K562 (cell line): Measurements from ENCODE around the gene DGUOK. TPM values are rescaled to one million over a fixed set of nuclear protein-coding genes. Genes with fewer than 3 reads are reported as not detected.

ENCODE experiments used
- polyA plus RNA-seq, 8 experiments: library from polyadenylated mRNA; depleted of rRNA in 4 of 8; stranded (reverse) in 5 of 8; unstranded in 3 of 8; fragments of >200 nt; fragmentation: Nextera tagmentation in 2 of 8; fragmentation: Illumina TruSeq in 1 of 8; extraction: Ambion mirVana in 2 of 8; extraction: Trizol in 1 of 8; gene quantifications; 2 replicates each; pipeline versions ENCODE4 v1.2.1 to v1.2.3, GENCODE V29; 2011 to 2014; ENCODE audit warnings: inconsistent platforms in 1 of 8, missing spikeins in 1 of 8
- small RNA-seq: library from RNA; depleted of rRNA; stranded (forward); fragments of <200 nt; gene quantifications from one replicate; pipeline ENCODE3, GENCODE V24; 2014
- total RNA-seq, 7 experiments: library from RNA; depleted of rRNA in 6 of 7; stranded (reverse); fragments of >200 nt in 6 of 7; fragmentation: Illumina TruSeq in 2 of 7; extraction: Trizol in 2 of 7; gene quantifications; 2 replicates each; pipeline versions ENCODE4 v1.2.1 to v1.2.3, GENCODE V29; 2011 to 2021; ENCODE audit warnings: low replicate concordance in 1 of 7

The DGUOK gene
- total and polyA plus RNA-seq, 9 of the 15 experiments (the other 6 are each of a cell fraction or from before 2014, with no cell fraction given), result 67.0 to 288 (median 126) TPM

Small RNA genes lying within 50 kb of the gene (small RNA-seq; reads per million reads assigned to genes)
- gene AC110801.1 (not detected), gene RNA5SP97 (not detected)

Other genes with a start within 250 kb of the DGUOK start
- 45.4 and 58.4 TPM in 2 replicates for gene TPRKB, start 189.5 kb upstream of the DGUOK start, total RNA-seq (2014; rRNA removed)
- gene TPRKB, start 189.5 kb upstream of the DGUOK start, total RNA-seq (2014; rRNA removed; fragmentation: Illumina TruSeq; extraction: Trizol), result 139 and 156 TPM in 2 replicates
- gene TPRKB, start 189.5 kb upstream of the DGUOK start, total RNA-seq (2015; rRNA removed; fragmentation: Illumina TruSeq; extraction: Trizol), result 127 and 144 TPM in 2 replicates
- 55.5 and 55.6 TPM in 2 replicates for gene TPRKB, start 189.5 kb upstream of the DGUOK start, total RNA-seq (2021)
- 50.8 and 109 TPM in 2 replicates for gene TPRKB, start 189.5 kb upstream of the DGUOK start, polyA plus RNA-seq (2011; rRNA removed)
- gene TPRKB, start 189.5 kb upstream of the DGUOK start, polyA plus RNA-seq (2014; fragmentation: Illumina TruSeq; extraction: Trizol), result 110 and 111 TPM in 2 replicates
- gene TPRKB, start 189.5 kb upstream of the DGUOK start, polyA plus RNA-seq (2014; fragmentation: Nextera tagmentation; extraction: Ambion mirVana), result 100 to 1,000 TPM; 193 to 250 TPM
- gene TPRKB, start 189.5 kb upstream of the DGUOK start, polyA plus RNA-seq (2014; rRNA removed), result 112 and 134 TPM in 2 replicates
- 23.6 and 33.1 TPM in 2 replicates for gene DUSP11, start 146.8 kb upstream of the DGUOK start, total RNA-seq (2014; rRNA removed)
- 26.1 and 29.8 TPM in 2 replicates for gene DUSP11, start 146.8 kb upstream of the DGUOK start, total RNA-seq (2014; rRNA removed; fragmentation: Illumina TruSeq; extraction: Trizol)
- gene DUSP11, start 146.8 kb upstream of the DGUOK start, total RNA-seq (2015; rRNA removed; fragmentation: Illumina TruSeq; extraction: Trizol), result 26.7 and 29.3 TPM in 2 replicates
- gene DUSP11, start 146.8 kb upstream of the DGUOK start, total RNA-seq (2021), result 20.7 and 21.0 TPM in 2 replicates
- 16.9 and 37.0 TPM in 2 replicates for gene DUSP11, start 146.8 kb upstream of the DGUOK start, polyA plus RNA-seq (2011; rRNA removed)
- gene DUSP11, start 146.8 kb upstream of the DGUOK start, polyA plus RNA-seq (2014; fragmentation: Illumina TruSeq; extraction: Trizol), result 31.7 and 36.7 TPM in 2 replicates
- 10 to 100 TPM; 67.7 to 79.8 TPM for gene DUSP11, start 146.8 kb upstream of the DGUOK start, polyA plus RNA-seq (2014; fragmentation: Nextera tagmentation; extraction: Ambion mirVana)
- 28.4 and 31.9 TPM in 2 replicates for gene DUSP11, start 146.8 kb upstream of the DGUOK start, polyA plus RNA-seq (2014; rRNA removed)
- gene C2orf78, start 142.7 kb upstream of the DGUOK start, total RNA-seq (2014; rRNA removed), result 0.12 and 0.14 TPM in 2 replicates
- 0.07 and 0.16 TPM in 2 replicates for gene C2orf78, start 142.7 kb upstream of the DGUOK start, total RNA-seq (2014; rRNA removed; fragmentation: Illumina TruSeq; extraction: Trizol)
- 0.04 and 0.08 TPM in 2 replicates for gene C2orf78, start 142.7 kb upstream of the DGUOK start, total RNA-seq (2015; rRNA removed; fragmentation: Illumina TruSeq; extraction: Trizol)
- gene C2orf78, start 142.7 kb upstream of the DGUOK start, total RNA-seq (2021), result 0.18 and 0.22 TPM in 2 replicates
- gene C2orf78, start 142.7 kb upstream of the DGUOK start, polyA plus RNA-seq (2011; rRNA removed), result 0.04 and 0.25 TPM in 2 replicates
- gene C2orf78, start 142.7 kb upstream of the DGUOK start, polyA plus RNA-seq (2014; fragmentation: Illumina TruSeq; extraction: Trizol), result 0.28 and 0.37 TPM in 2 replicates
- gene C2orf78, start 142.7 kb upstream of the DGUOK start, polyA plus RNA-seq (2014; fragmentation: Nextera tagmentation; extraction: Ambion mirVana), result under 1 TPM; 0.14 to 0.20 TPM
- 0.27 and 0.45 TPM in 2 replicates for gene C2orf78, start 142.7 kb upstream of the DGUOK start, polyA plus RNA-seq (2014; rRNA removed)
- gene STAMBP, start 97.9 kb upstream of the DGUOK start, total RNA-seq (2014; rRNA removed), result 28.9 and 36.9 TPM in 2 replicates
- gene STAMBP, start 97.9 kb upstream of the DGUOK start, total RNA-seq (2014; rRNA removed; fragmentation: Illumina TruSeq; extraction: Trizol), result 48.4 and 51.0 TPM in 2 replicates
- 36.3 and 39.7 TPM in 2 replicates for gene STAMBP, start 97.9 kb upstream of the DGUOK start, total RNA-seq (2015; rRNA removed; fragmentation: Illumina TruSeq; extraction: Trizol)
- gene STAMBP, start 97.9 kb upstream of the DGUOK start, total RNA-seq (2021), result 41.1 and 44.6 TPM in 2 replicates
- gene STAMBP, start 97.9 kb upstream of the DGUOK start, polyA plus RNA-seq (2011; rRNA removed), result 31.8 and 57.4 TPM in 2 replicates
- gene STAMBP, start 97.9 kb upstream of the DGUOK start, polyA plus RNA-seq (2014; fragmentation: Illumina TruSeq; extraction: Trizol), result 59.0 and 68.1 TPM in 2 replicates
- 10 to 100 TPM; 50.1 to 75.2 TPM for gene STAMBP, start 97.9 kb upstream of the DGUOK start, polyA plus RNA-seq (2014; fragmentation: Nextera tagmentation; extraction: Ambion mirVana)
- gene STAMBP, start 97.9 kb upstream of the DGUOK start, polyA plus RNA-seq (2014; rRNA removed), result 48.8 and 51.4 TPM in 2 replicates
- not detected in 2 replicates for gene ACTG2, start 33.9 kb upstream of the DGUOK start, total RNA-seq (2014; rRNA removed)
- gene ACTG2, start 33.9 kb upstream of the DGUOK start, total RNA-seq (2014; rRNA removed; fragmentation: Illumina TruSeq; extraction: Trizol), result not detected in 2 replicates
- gene ACTG2, start 33.9 kb upstream of the DGUOK start, total RNA-seq (2015; rRNA removed; fragmentation: Illumina TruSeq; extraction: Trizol), result not detected in 2 replicates
- gene ACTG2, start 33.9 kb upstream of the DGUOK start, total RNA-seq (2021), result 0.60 and 0.67 TPM in 2 replicates
- not detected in 2 replicates for gene ACTG2, start 33.9 kb upstream of the DGUOK start, polyA plus RNA-seq (2011; rRNA removed)
- gene ACTG2, start 33.9 kb upstream of the DGUOK start, polyA plus RNA-seq (2014; fragmentation: Illumina TruSeq; extraction: Trizol), result not detected in 2 replicates
- under 1 TPM in 1 of 2 experiments, not detected in 1; 0.06 TPM for gene ACTG2, start 33.9 kb upstream of the DGUOK start, polyA plus RNA-seq (2014; fragmentation: Nextera tagmentation; extraction: Ambion mirVana)
- gene ACTG2, start 33.9 kb upstream of the DGUOK start, polyA plus RNA-seq (2014; rRNA removed), result not detected in 2 replicates
- gene TET3, start 58.0 kb downstream of the DGUOK start, total RNA-seq (2014; rRNA removed), result 4.9 and 7.1 TPM in 2 replicates
- gene TET3, start 58.0 kb downstream of the DGUOK start, total RNA-seq (2014; rRNA removed; fragmentation: Illumina TruSeq; extraction: Trizol), result 5.4 and 5.6 TPM in 2 replicates
- gene TET3, start 58.0 kb downstream of the DGUOK start, total RNA-seq (2015; rRNA removed; fragmentation: Illumina TruSeq; extraction: Trizol), result 6.3 and 6.4 TPM in 2 replicates
- 15.5 and 16.3 TPM in 2 replicates for gene TET3, start 58.0 kb downstream of the DGUOK start, total RNA-seq (2021)
- gene TET3, start 58.0 kb downstream of the DGUOK start, polyA plus RNA-seq (2011; rRNA removed), result 3.2 and 5.2 TPM in 2 replicates
- gene TET3, start 58.0 kb downstream of the DGUOK start, polyA plus RNA-seq (2014; fragmentation: Illumina TruSeq; extraction: Trizol), result 8.7 and 9.0 TPM in 2 replicates
- gene TET3, start 58.0 kb downstream of the DGUOK start, polyA plus RNA-seq (2014; fragmentation: Nextera tagmentation; extraction: Ambion mirVana), result under 1 TPM; 0.35 to 0.58 TPM
- gene TET3, start 58.0 kb downstream of the DGUOK start, polyA plus RNA-seq (2014; rRNA removed), result 5.3 and 5.5 TPM in 2 replicates
- gene BOLA3, start 221.0 kb downstream of the DGUOK start, total RNA-seq (2014; rRNA removed), result 219 and 255 TPM in 2 replicates
- 149 and 159 TPM in 2 replicates for gene BOLA3, start 221.0 kb downstream of the DGUOK start, total RNA-seq (2014; rRNA removed; fragmentation: Illumina TruSeq; extraction: Trizol)
- gene BOLA3, start 221.0 kb downstream of the DGUOK start, total RNA-seq (2015; rRNA removed; fragmentation: Illumina TruSeq; extraction: Trizol), result 205 and 206 TPM in 2 replicates
- gene BOLA3, start 221.0 kb downstream of the DGUOK start, total RNA-seq (2021), result 164 and 214 TPM in 2 replicates
- 105 and 175 TPM in 2 replicates for gene BOLA3, start 221.0 kb downstream of the DGUOK start, polyA plus RNA-seq (2011; rRNA removed)
- gene BOLA3, start 221.0 kb downstream of the DGUOK start, polyA plus RNA-seq (2014; fragmentation: Illumina TruSeq; extraction: Trizol), result 280 and 324 TPM in 2 replicates
- gene BOLA3, start 221.0 kb downstream of the DGUOK start, polyA plus RNA-seq (2014; fragmentation: Nextera tagmentation; extraction: Ambion mirVana), result 100 to 1,000 TPM; 328 to 385 TPM
- gene BOLA3, start 221.0 kb downstream of the DGUOK start, polyA plus RNA-seq (2014; rRNA removed), result 352 and 619 TPM in 2 replicates